Smooth muscle cell (in vitro differentiated cells): ENCODE measurements around the gene MAML3. TPM values are rescaled to one million over a fixed set of nuclear protein-coding genes. Genes with fewer than 3 reads are reported as not detected.

ENCODE experiments used
- DNase-seq: peaks from one replicate; lab custom pipeline; 2025; ENCODE audit not compliant: unreplicated experiment; lab: John Stamatoyannopoulos, UW
- H2AFZ ChIP-seq: fragments of 200-600 bp; sonication (generic); 2 replicates; pipeline ENCODE4 v1.6.0; 2016; ENCODE audit warnings: antibody characterized with exemption, low read depth, mild to moderate bottlenecking
- H3F3A ChIP-seq: fragments of 200-600 bp; sonication (generic); 2 replicates; pipeline ENCODE4 v1.6.0; 2017; ENCODE audit warnings: antibody characterized with exemption, low read depth
- H3K27ac ChIP-seq: fragments of 200-600 bp; sonication (generic); 2 replicates; pipeline ENCODE4 v1.5.1; 2016; ENCODE audit warnings: low read depth, mild to moderate bottlenecking
- H3K27me3 ChIP-seq: fragments of 200-600 bp; sonication (generic); 2 replicates; pipeline ENCODE4 v1.6.1; 2016; ENCODE audit warnings: low read depth, mild to moderate bottlenecking
- H3K36me3 ChIP-seq: fragments of 200-600 bp; sonication (generic); 2 replicates; pipeline ENCODE4 v1.5.1; 2016; ENCODE audit warnings: low read depth
- H3K4me1 ChIP-seq: fragments of 200-600 bp; sonication (generic); 2 replicates; pipeline ENCODE4 v1.5.1; 2016; ENCODE audit warnings: low read depth
- H3K4me2 ChIP-seq: fragments of 200-600 bp; sonication (generic); 2 replicates; pipeline ENCODE4 v1.6.0; 2016; ENCODE audit warnings: mild to moderate bottlenecking
- H3K4me3 ChIP-seq: fragments of 200-600 bp; sonication (generic); 2 replicates; pipeline ENCODE4 v1.5.1; 2016; ENCODE audit warnings: mild to moderate bottlenecking
- H3K79me2 ChIP-seq: fragments of 200-600 bp; sonication (generic); 2 replicates; pipeline ENCODE4 v1.6.0; 2016; ENCODE audit warnings: low read depth, mild to moderate bottlenecking
- H3K9ac ChIP-seq: fragments of 200-600 bp; sonication (generic); 2 replicates; pipeline ENCODE4 v1.6.0; 2016; ENCODE audit warnings: low read depth
- H3K9me3 ChIP-seq: fragments of 200-600 bp; sonication (generic); replicated peaks from 2 replicates; pipeline ENCODE4 v1.5.1; 2016; ENCODE audit warnings: low read depth
- H4K20me1 ChIP-seq: fragments of 200-600 bp; sonication (generic); 2 replicates; pipeline ENCODE4 v1.6.0; 2016; ENCODE audit warnings: low read depth
- WGBS: methylation state at CpG from one replicate; pipeline ENCODE4 v1.1.7; 2016; ENCODE audit warnings: low lambda C conversion rate; 5-methylcytosine and 5-hydroxymethylcytosine counted together
- polyA plus RNA-seq: library from polyadenylated mRNA; unstranded; fragments of >200 nt; fragmentation: Nextera tagmentation; extraction: Ambion mirVana; gene quantifications from 2 replicates; pipeline ENCODE4 v1.2.1, GENCODE V29; 2016
- total RNA-seq: library from RNA; depleted of rRNA; stranded (reverse); fragments of >200 nt; gene quantifications from 2 replicates; pipeline ENCODE4 v1.2.3, GENCODE V29; 2014
- TF ChIP-seq, protein P1 (sequence below): fragments of 200-600 bp; sonication (generic); IDR thresholded peaks from 2 replicates; pipeline ENCODE4 v1.5.1; 2017; ENCODE audit warnings: borderline replicate concordance, mild to moderate bottlenecking, antibody characterized with exemption; ENCODE audit not compliant: insufficient read depth, poor library complexity, severe bottlenecking

Gene MAML3
- total and polyA plus RNA-seq, 2 experiments from 2014 or later, result 4.9 to 12.6 TPM

DNA sequence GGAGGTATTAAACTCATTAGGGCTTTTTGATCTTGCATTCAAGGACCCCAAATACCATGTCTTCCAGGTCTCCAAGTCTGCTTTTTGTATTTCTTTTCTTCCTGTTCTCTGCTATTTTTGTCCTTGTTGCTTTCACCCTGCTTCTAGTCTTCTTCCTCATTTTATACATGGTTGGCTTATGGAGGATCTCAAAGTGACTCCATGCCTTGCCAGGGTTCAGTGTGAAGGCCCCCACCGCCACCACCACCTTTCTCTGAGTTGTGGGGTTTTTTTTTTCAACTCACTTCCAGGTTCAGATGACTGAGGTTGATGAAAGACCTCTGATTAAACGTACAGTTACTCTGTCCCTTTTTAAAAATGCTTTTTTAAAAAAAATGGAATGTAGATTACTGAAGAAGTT, 96.3 kb downstream of the MAML3 start:
- Histone ChIP-seq H3K79me2 (peaks cover 81% of the 10 kb centered on the region), H3K27ac (peak overlapping the region; percentile 89), H3K27me3 (no peaks in the 10 kb centered on the region), H3K4me2 (no peak overlapping the region), H3K4me3 (no peak overlapping the region), H3K4me1 (peaks cover 39% of the 10 kb centered on the region), H3K9ac (no peak overlapping the region), H3K36me3 (no peaks in the 10 kb centered on the region), H3K9me3 (no peaks in the 10 kb centered on the region), H4K20me1 (no peaks in the 10 kb centered on the region), H2AFZ (no peak overlapping the region), H3F3A (peaks cover 18% of the 10 kb centered on the region)
- TF ChIP-seq, protein P1, sequence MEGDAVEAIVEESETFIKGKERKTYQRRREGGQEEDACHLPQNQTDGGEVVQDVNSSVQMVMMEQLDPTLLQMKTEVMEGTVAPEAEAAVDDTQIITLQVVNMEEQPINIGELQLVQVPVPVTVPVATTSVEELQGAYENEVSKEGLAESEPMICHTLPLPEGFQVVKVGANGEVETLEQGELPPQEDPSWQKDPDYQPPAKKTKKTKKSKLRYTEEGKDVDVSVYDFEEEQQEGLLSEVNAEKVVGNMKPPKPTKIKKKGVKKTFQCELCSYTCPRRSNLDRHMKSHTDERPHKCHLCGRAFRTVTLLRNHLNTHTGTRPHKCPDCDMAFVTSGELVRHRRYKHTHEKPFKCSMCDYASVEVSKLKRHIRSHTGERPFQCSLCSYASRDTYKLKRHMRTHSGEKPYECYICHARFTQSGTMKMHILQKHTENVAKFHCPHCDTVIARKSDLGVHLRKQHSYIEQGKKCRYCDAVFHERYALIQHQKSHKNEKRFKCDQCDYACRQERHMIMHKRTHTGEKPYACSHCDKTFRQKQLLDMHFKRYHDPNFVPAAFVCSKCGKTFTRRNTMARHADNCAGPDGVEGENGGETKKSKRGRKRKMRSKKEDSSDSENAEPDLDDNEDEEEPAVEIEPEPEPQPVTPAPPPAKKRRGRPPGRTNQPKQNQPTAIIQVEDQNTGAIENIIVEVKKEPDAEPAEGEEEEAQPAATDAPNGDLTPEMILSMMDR, result no peak
- no peak for DNase-seq
- 88% methylated on average over 2 of the region's 2 CpGs for WGBS

GRCh38 chr4:140056015-140056414, 98.0 kb downstream of the MAML3 start:
- Histone ChIP-seq H3K4me1 (peaks cover 22% of the 10 kb centered on the region), H3K9ac (no peak overlapping the region), H3K4me2 (no peak overlapping the region), H3K9me3 (no peaks in the 10 kb centered on the region), H3K36me3 (no peaks in the 10 kb centered on the region), H2AFZ (no peak overlapping the region), H4K20me1 (no peaks in the 10 kb centered on the region), H3F3A (peaks cover 15% of the 10 kb centered on the region), H3K27ac (no peak overlapping the region), H3K79me2 (peaks cover 86% of the 10 kb centered on the region), H3K27me3 (no peaks in the 10 kb centered on the region), H3K4me3 (no peak overlapping the region)
- DNase-seq, result no peak
- 95% methylated on average over 3 of the region's 3 CpGs for WGBS
- TF ChIP-seq, protein P1, result no peak

DNA sequence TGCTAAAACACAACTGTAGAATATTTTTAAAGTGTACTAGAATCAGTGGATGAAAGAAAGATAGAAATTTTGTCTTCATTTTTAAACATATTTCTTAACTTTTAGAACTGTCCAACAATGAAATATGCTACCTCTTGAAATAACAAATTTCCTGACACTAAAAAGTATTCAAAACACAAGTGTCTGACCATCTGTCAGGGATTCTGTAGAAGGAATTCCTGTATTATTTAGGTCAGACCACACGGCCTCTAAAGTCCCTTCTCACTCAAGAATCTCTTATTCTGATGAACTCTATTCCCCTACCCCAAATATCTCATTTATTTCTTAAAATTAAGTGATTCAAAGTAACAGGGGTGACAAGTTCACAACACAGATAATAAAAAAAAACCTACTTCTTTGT, 99.1 kb downstream of the MAML3 start:
- Histone ChIP-seq H3F3A (peaks cover 9% of the 10 kb centered on the region), H3K4me3 (no peak overlapping the region), H2AFZ (no peak overlapping the region), H3K79me2 (peaks cover 91% of the 10 kb centered on the region), H3K27ac (no peak overlapping the region), H3K36me3 (no peaks in the 10 kb centered on the region), H3K9ac (no peak overlapping the region), H3K4me1 (peaks cover 18% of the 10 kb centered on the region), H3K9me3 (no peaks in the 10 kb centered on the region), H3K4me2 (no peak overlapping the region), H4K20me1 (no peaks in the 10 kb centered on the region), H3K27me3 (no peaks in the 10 kb centered on the region)
- no peak for DNase-seq
- TF ChIP-seq, protein P1, result no peak
- 61% methylated on average over 1 of the region's 1 CpG for WGBS

GRCh38 chr4:140053185-140053584, 100.8 kb downstream of the MAML3 start:
- Histone ChIP-seq H4K20me1 (no peaks in the 10 kb centered on the region), H3K9me3 (no peaks in the 10 kb centered on the region), H3K4me3 (no peak overlapping the region), H2AFZ (no peak overlapping the region), H3K36me3 (no peaks in the 10 kb centered on the region), H3K79me2 (peaks cover 86% of the 10 kb centered on the region), H3K27me3 (no peaks in the 10 kb centered on the region), H3K27ac (no peak overlapping the region), H3K4me1 (peaks cover 21% of the 10 kb centered on the region), H3K4me2 (peak overlapping the region; percentile 27), H3F3A (peaks cover 11% of the 10 kb centered on the region), H3K9ac (no peak overlapping the region)
- WGBS, result 46% methylated on average over 4 of the region's 4 CpGs
- DNase-seq, result no peak
- TF ChIP-seq, protein P1, result no peak
